Activated CD4-positive, alpha-beta T cell treated with anti-CD3 and anti-CD28 coated beads, Interleukin-2, Interleukin-4, amounts not matched to agents 100 ng/mL and 50 ng/mL, durations not matched to agents 16 hours and 8 hours (primary cell): ENCODE data around the gene RUFY3.
"Not testable (repeated sequence)": the region's sequence is repeated elsewhere in the genome, so short reads cannot be mapped to it uniquely, and the experiment has no call there.

ENCODE experiments used
- DNase-seq: peaks from one replicate; pipeline ENCODE4 v3.0.0-alpha.2; 2020; ENCODE audit warnings: low spot score

Gene RUFY3

DNA sequence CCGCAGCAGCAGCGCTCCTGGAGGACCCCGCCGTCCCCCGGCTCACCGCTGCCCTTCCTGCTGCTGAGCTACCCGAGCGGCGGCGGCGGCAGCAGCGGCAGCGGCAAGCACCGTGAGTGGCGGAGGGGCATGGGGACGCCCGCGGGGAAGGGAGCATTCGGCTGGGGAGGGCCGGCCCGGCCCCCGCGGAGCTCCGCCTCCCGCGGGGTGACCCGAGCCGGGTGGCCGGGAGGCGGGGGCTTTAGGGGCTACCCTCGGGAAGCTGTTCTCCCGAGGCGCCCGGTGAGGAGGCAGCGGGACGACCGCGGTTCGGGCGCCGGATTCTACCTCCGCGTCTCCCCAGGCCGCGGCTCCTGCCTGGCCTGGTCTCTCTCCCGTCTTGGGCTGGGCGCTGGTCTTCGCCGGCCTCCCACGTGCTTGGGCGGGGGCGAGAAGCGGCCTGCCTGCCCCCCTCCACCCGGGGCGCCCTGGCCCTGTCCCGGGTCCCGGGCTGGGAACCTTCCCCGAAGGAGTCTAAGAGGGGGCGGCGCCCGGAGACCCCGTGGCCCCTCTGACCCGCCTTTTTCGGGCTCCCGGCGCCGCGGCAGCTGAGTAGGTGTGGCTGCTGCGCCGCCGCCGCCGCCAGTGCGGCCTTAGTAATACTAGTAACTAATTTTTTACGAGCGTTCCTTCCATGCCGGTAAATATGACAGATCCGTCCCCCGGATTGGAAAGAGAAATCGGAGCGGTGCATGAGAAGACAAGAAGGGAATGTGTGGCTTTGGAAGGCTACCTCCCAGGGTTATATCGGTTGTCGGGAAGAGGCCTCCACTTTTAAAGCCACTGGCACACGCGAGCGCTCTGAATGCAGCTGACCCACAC, 16.4 kb upstream of the RUFY3 start:
- DNase-seq, result peak; percentile 69

DNA sequence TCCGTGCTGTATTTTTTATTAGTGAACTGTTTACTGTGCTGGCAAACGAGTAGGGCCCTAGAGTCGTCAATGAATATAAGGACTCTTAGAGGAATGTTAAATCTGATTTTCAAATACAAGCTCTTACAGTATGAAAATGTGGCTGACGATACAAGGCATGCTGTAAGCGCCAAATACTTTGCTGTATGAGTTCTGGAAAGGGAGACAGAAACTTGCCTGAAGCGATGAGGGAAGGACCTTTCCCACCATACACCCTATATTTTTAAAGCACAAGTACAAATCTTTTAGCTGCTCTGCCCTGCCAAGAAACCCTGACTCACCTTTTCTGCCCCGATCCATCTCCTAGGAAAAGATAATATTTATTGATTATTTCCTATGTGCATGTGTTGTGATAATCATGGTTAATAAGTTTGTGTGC, 15.7 kb upstream of the RUFY3 start:
- DNase-seq, result no peak

GRCh38 chr4:70706516-70706915, 15.2 kb upstream of the RUFY3 start:
- DNase-seq, result no peak

DNA sequence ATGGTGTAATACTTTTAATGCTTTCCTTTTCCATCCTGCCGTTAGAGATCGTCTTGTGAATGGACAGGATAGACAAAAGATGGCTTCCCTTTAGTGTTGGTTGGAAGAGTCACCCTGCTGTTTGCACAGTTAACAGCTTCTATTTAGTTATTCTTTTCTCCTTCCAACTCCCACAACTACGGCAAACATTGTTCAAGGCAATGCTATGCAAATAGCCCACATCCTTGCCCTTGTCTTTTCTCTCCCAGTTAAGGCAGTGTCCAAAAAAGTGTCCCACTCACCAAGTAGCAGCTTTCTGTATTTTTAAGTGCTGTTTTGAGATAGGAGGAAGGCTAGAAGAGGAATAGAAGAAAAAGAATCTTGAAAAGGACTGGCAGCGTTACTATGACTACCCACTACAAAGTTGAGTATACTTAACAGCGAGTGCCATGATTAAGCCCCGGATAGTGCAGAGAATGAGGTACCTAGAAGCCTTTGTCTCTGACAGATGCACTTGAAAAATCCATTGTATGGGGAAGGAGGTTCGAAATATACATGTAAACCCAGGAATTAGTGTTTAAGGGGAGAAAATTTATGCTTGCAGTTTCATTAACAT, 12.1 kb upstream of the RUFY3 start:
- DNase-seq, result no peak

DNA sequence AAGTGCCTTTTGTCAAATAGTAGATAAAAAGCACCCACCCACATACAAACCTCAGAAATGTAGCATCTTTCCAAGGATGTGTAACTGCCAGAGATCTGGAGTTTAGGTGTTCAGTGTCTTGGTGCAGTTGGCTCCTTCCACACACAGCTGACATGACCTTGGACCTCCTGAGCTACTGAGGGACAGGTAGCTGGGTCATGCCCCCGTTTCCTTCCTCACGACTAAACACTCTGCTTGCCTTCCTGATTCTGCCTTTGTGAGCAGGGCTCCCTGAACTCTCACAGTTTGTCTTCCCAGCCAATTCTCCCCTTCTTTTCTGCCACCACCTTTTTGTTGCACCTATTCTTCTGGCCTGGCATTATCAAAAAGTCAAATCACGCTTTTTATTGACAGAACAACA, 10.2 kb upstream of the RUFY3 start:
- no peak for DNase-seq

- DNase-seq, result no peak
Observed at GRCh38 chr4:70712150-70712549, 9.6 kb upstream of the RUFY3 start.

DNA sequence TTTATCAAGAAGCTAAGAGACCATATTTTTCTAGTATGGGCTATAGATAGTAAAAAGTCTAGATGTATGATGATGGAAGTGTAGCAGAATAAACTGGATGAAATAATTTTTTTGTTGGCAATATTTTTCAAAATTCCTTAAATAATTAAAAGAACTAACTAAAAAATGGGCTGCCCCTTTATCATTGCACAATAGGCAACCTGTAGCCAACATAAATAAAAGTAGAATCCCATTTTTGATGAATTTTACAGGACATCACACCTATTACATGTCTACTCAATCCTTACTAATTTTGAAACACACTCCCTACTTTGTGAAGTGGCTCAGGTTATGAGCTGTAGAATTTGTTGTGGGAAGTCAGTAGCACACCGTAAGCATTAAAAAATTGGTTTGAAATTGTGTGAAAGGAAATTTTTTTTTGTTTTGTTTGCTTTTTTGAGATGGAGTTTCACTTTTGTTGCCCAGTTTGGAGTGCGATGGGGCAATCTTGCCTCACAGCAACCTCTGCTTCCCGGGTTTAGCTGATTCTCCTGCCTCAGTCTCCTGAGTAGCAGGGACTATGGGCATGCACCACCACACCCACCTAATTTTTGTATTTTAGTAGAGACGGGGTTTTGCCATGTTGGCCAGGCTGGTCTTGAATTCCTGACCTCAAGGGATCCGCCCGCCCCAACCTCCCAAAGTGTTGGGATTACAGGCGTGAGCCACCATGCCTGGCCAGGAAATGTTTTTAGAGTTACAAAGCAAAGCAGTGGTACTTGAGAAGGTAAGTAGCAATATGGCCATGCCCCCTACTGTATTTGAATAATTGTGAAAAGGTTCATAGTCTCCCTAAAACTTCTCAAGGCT, 8.9 kb upstream of the RUFY3 start:
- no peak for DNase-seq

- DNase-seq, result no peak
Observed at GRCh38 chr4:70713453-70714078, 8.2 kb upstream of the RUFY3 start.

DNA sequence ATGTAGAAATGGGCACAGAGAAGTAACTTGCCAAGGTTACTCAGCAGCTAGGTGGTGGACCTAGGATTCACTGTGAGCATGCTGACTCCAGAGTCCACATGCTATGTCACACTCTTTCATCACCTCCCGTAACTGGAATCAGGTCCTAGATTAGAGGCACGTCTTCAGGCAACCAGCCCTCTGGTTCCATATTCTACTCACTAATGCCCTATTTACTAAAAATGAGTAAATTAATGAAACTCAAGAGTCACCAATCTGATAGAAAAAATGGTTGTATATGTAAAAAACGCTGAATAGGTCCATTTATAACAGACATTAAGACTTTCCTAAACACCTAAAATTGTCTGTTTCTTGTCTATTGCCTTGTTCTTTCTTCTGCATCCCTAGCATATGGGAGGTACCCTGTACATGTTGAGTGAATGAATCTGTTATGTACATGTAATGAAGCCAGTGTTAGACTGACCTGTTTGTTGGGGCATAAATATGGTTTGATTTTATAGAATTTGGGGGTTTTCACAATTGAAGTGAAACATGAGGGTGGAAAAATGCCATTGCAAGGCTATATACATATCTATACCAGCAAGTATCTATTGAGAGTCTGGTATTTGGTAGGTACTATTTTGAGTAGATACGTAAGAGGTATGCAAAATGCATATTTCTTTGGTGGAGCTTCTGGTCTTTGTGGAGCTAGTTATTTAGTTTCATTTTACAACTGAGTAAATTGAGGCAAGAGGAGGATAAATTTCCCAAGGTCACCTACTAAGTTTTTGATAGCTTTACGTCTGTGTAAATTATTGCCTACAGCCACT, 7.5 kb upstream of the RUFY3 start:
- no peak for DNase-seq

DNA sequence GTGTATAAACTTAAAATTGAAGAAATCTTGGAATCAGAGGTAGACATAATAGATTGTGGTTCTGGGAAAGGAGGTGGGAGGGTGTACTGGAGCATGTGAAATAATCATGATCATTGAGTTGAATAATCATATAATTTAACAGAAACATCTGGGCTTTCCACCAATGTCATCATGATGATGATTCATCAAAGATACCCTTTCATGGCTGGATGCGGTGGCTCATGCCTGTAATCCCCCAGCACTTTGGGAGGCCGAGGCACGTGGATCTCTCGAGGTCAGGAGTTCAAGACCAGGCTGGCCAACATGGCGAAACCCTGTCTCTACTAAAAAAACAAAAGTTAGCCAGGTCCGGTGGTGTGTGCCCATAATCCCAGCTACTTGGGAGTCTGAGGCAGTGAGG, 6.7 kb upstream of the RUFY3 start:
- DNase-seq, result no peak

- DNase-seq, result no peak
Observed at GRCh38 chr4:70718811-70719604, 2.8 kb upstream of the RUFY3 start.

GRCh38 chr4:70722199-70722791, 531 bp downstream of the RUFY3 start:
- no peak for DNase-seq

DNA sequence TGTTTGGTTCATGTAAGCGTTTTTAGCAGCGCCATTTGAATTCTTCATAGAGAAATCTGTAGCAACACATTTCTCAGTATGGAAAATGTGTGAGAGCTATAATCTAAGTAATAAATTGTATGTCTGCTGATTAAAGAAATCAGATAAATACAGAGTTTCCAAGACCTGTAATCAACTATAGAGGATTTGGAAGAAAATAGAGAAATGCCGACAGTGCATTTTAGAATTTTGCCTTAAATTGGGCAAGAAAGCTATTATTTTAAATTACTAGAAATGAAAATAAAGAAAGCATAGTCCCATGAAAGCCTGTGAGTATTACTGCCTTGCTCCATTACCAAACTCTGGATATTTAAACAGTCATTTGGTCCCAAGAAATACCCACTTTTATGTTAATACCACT, 2.7 kb downstream of the RUFY3 start:
- no peak for DNase-seq

DNA sequence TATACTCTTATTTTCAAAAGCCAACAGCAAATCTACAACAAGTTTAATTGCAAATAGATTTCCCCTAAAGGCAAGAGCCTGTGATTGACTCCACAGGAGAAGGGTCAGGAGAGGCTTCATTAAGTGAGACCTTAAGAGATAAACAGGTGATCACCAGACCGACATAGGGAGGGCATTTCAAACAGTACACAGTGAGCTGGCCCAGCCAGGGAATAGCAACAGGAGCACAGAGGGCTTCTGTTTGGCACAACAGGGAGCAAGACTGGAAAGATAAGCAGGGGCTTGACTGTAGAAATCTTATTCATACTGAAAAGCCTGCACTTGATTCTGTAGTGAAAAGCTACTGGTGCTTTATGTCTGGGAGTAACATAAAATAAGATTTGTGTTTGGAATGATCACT, 3.9 kb downstream of the RUFY3 start:
- DNase-seq, result no peak

- DNase-seq, result not testable (repeated sequence)
Observed at GRCh38 chr4:70726515-70726914, 4.8 kb downstream of the RUFY3 start.

DNA sequence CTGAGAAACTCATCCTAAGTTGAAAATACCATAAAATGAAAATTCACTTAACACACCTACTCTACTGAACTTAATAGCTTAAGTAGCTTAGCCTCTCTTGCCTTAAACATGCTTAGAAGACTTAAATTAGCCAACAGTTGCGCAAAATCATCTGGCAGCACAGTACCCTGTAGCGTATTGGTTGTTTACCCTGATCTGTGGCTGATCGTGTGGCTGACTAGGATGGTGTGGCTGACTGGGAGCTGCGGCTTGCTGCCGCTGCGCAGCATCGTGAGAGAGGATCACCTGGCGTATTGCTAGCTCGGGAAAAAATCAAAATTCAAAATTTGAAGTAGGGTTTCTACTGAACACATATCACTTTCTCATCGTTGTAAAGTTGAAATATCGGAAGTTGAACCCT, 6.3 kb downstream of the RUFY3 start:
- DNase-seq, result no peak

- not testable (repeated sequence) for DNase-seq
Observed at GRCh38 chr4:70732878-70733277, 11.1 kb downstream of the RUFY3 start.

DNA sequence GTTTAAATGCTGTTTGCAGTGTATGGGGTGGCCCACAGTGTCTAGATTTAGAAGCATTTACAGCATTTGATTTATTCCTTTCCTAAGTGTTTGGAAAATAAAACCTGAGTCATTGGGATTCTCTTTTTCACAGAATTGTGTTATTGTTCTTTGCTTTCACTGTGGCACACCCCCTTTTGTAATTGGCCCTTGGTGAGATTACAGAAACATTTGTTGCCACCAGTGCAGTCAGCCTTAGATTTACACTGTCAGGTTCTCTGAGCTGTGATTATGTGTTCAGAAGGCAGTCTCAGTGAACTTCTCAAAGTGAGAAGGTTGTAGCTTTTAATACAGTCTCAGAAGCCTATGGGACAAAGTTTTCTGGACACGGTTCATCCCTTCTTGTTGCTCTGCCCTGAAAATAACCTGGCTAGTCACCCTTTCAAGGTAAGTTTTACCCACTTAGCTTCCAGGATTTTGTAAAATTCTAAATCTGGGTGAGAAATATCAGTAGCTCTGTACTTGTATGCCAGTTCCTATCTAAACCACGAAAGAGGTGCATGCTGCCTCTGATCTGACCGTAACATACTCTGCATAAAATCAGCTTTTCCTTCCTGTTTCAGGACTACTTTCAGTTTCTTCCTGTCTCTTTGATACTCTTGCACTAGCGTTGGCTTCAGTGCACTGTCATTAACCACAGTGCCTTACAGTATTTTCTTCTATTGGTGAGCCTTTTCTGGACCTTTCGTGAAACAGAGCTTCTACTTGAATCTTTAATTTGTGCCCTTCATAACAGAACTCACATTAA, 12.6 kb downstream of the RUFY3 start:
- DNase-seq, result peak; percentile 82

GRCh38 chr4:70734971-70735370, 13.2 kb downstream of the RUFY3 start:
- DNase-seq, result no peak
